OCI-LY3 (cell line): ENCODE measurements around the gene FLYWCH1.

Experiments
- H2AFZ ChIP-seq: fragments of 200-600, 300-600 bp; shearing (Covaris generic); 2 replicates; pipeline ENCODE4 v1.6.0; 2014; ENCODE audit warnings: antibody characterized with exemption, low read depth, low read length
- H3K27ac ChIP-seq: fragments of 200-600, 300-600 bp; sonication (generic); 2 replicates; pipeline ENCODE4 v1.5.1; 2014; ENCODE audit warnings: mild to moderate bottlenecking, low read length, moderate library complexity, mixed read lengths
- H3K27me3 ChIP-seq: fragments of 200-600, 300-600 bp; sonication (generic); 2 replicates; pipeline ENCODE4 v1.6.1; 2014; ENCODE audit warnings: low read depth, low read length, mixed read lengths
- H3K36me3 ChIP-seq: fragments of 200-600, 300-600 bp; sonication (generic); replicated peaks from 2 replicates; pipeline ENCODE3; 2014; ENCODE audit warnings: low read depth, low read length, mixed read lengths
- H3K4me1 ChIP-seq: fragments of 300-600, 200-600 bp; sonication (generic); 2 replicates; pipeline ENCODE4 v1.6.1; 2014; ENCODE audit warnings: low read length, mixed read lengths
- H3K4me2 ChIP-seq: fragments of 200-600, 300-600 bp; sonication (generic); 2 replicates; pipeline ENCODE4 v1.6.1; 2014; ENCODE audit warnings: low read length, mixed read lengths
- H3K4me3 ChIP-seq: fragments of 300-600, 200-600 bp; sonication (generic); 2 replicates; pipeline ENCODE4 v1.5.1; 2014; ENCODE audit warnings: antibody characterized with exemption, mild to moderate bottlenecking, low read length, moderate library complexity
- H3K79me2 ChIP-seq: fragments of 300-600, 200-600 bp; shearing (Covaris generic); 2 replicates; pipeline ENCODE4 v1.6.1; 2014; ENCODE audit warnings: mild to moderate bottlenecking, low read length, mixed read lengths
- H3K9ac ChIP-seq: fragments of 300-600, 200-600 bp; shearing (Covaris generic); 2 replicates; pipeline ENCODE4 v1.6.0; 2014; ENCODE audit warnings: mild to moderate bottlenecking, low read length, moderate library complexity
- H3K9me3 ChIP-seq: fragments of 200-600, 300-600 bp; shearing (Covaris generic); 2 replicates; pipeline ENCODE4 v1.6.1; 2014; ENCODE audit warnings: low read length, mixed read lengths; ENCODE audit not compliant: insufficient read depth
- H4K20me1 ChIP-seq: fragments of 200-600, 300-600 bp; sonication (generic); 2 replicates; pipeline ENCODE4 v1.6.1; 2016; ENCODE audit warnings: low read length, mixed read lengths; ENCODE audit not compliant: insufficient read depth
- CTCF ChIP-seq: fragments of 200-600, 300-600 bp; sonication (generic); IDR thresholded peaks from 2 replicates; pipeline ENCODE4 v1.5.1; 2014; ENCODE audit warnings: antibody characterized with exemption, low read length, low read depth
- EZH2phosphoT487 ChIP-seq: fragments of 200-600 bp; shearing (Covaris generic); IDR thresholded peaks from 2 replicates; pipeline ENCODE4 v1.6.1; 2018; ENCODE audit warnings: antibody characterized with exemption, mixed run types, low read depth

FLYWCH1 gene

GRCh38 chr16:2899564-2900072 lies 12.1 kb upstream of the FLYWCH1 start:
- Histone ChIP-seq H4K20me1 (no peaks in the 10 kb centered on the region), H3K4me2 (no peak overlapping the region), H2AFZ (no peak overlapping the region), H3K9me3 (no peaks in the 10 kb centered on the region), H3K27ac (no peak overlapping the region), H3K27me3 (no peaks in the 10 kb centered on the region), H3K4me3 (no peak overlapping the region), H3K9ac (no peak overlapping the region), H3K4me1 (peaks cover 16% of the 10 kb centered on the region), H3K36me3 (no peaks in the 10 kb centered on the region), H3K79me2 (no peaks in the 10 kb centered on the region)
- TF ChIP-seq CTCF (no peak), EZH2phosphoT487 (no peak)

- no peak overlapping the region for H3K9ac ChIP-seq
- TF ChIP-seq EZH2phosphoT487 (no peak), CTCF (no peak)
- peaks cover 16% of the 10 kb centered on the region for H3K4me1 ChIP-seq
- H3K9me3 ChIP-seq: no peaks in the 10 kb centered on the region
- H3K36me3 ChIP-seq: no peaks in the 10 kb centered on the region
- H3K79me2 ChIP-seq: no peaks in the 10 kb centered on the region
- no peak overlapping the region for H2AFZ ChIP-seq
- no peaks in the 10 kb centered on the region for H4K20me1 ChIP-seq
- no peak overlapping the region for H3K4me3 ChIP-seq
- H3K27me3 ChIP-seq: no peaks in the 10 kb centered on the region
- H3K4me2 ChIP-seq: no peak overlapping the region
- H3K27ac ChIP-seq: no peak overlapping the region
Observed at GRCh38 chr16:2900526-2901075, 11.1 kb upstream of the FLYWCH1 start.

- no peak overlapping the region for H3K4me3 ChIP-seq
- H3K4me2 ChIP-seq: no peak overlapping the region
- no peaks in the 10 kb centered on the region for H3K9me3 ChIP-seq
- no peak overlapping the region for H3K9ac ChIP-seq
- no peaks in the 10 kb centered on the region for H3K79me2 ChIP-seq
- H3K27me3 ChIP-seq: no peaks in the 10 kb centered on the region
- peaks cover 8% of the 10 kb centered on the region for H3K4me1 ChIP-seq
- H3K27ac ChIP-seq: no peak overlapping the region
- H4K20me1 ChIP-seq: no peaks in the 10 kb centered on the region
- no peaks in the 10 kb centered on the region for H3K36me3 ChIP-seq
- TF ChIP-seq CTCF (no peak), EZH2phosphoT487 (no peak)
- H2AFZ ChIP-seq: no peak overlapping the region
Observed at GRCh38 chr16:2902337-2903130, 9.2 kb upstream of the FLYWCH1 start.

GRCh38 chr16:2904100-2904921 lies 7.4 kb upstream of the FLYWCH1 start:
- Histone ChIP-seq H3K9me3 (no peaks in the 10 kb centered on the region), H3K36me3 (no peaks in the 10 kb centered on the region), H3K27ac (peak overlapping the region; percentile 39), H3K4me2 (peak overlapping the region; percentile 91), H3K4me3 (peak overlapping the region; percentile 89), H4K20me1 (no peaks in the 10 kb centered on the region), H3K4me1 (peaks cover 8% of the 10 kb centered on the region), H3K79me2 (no peaks in the 10 kb centered on the region), H3K9ac (peak overlapping the region; percentile 91), H3K27me3 (no peaks in the 10 kb centered on the region), H2AFZ (peak overlapping the region; percentile 91)
- no peak for TF ChIP-seq EZH2phosphoT487
- peak; percentile 68 for TF ChIP-seq CTCF
